ENCODE data around the gene CPM. TPM values are rescaled to one million over a fixed set of nuclear protein-coding genes. Genes with fewer than 3 reads are reported as not detected.

The CPM gene
- total RNA-seq, 2 donors from 2014 or later: 20.4 to 42.7 TPM

DNA sequence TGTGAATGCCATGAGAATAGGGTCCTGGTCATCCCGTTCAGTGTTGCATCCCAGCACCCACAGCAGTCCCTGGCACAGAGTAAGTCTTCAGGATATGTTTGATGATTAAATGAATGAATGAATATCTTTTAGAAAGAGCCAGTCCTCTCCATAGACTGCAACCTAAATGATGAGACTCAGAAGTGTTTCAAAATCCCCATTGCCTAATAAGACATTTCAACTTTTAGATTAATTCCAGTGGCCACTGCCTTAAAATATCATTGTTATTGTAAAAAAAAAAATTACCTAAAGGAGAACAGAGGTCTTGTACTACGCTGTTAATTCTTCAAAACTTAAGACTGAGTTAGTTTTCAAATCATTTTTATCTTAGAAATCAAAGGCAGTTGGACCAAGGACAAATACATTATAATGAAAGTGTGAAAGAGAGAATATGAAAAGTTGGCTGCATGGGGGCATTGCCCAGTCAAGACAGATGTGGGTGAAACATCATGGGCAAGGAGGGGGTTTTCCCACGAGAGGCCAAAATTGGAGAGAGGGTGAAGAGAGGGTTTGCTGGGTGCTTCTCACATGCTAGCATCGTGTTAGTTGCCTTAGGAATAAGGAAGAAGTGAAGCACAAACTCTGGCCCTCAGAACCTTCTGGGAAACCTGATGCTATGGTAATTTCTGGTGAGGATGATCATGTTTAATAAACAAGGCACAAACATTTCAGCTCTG lies 26.3 kb upstream of the CPM start:
- intact Hi-C loops (cut with DNase I): no loop called here
- no peak for DNase-seq (ENCODE audit: low spot score)

DNA sequence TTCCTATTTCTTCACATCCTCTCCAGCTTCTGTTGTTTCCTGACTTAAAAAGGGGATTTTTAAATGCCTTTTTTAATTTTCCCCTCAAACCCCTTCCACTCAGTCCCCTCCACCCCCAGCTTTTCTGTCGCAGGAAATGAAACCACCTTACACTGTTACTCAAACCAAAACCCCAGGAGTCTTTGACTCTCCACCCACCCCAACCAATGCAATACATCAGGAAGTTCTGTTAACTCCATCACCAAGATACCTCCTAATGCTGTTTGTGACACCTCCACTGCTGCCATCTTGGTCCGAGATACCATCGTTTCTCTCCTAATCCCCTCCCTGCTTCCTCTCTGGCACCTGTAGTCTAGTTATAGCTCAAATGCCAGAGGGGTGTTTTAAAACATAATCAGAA lies 25.4 kb upstream of the CPM start:
- intact Hi-C loops (cut with DNase I): no loop called here
- no peak for DNase-seq (ENCODE audit: low spot score)

DNA sequence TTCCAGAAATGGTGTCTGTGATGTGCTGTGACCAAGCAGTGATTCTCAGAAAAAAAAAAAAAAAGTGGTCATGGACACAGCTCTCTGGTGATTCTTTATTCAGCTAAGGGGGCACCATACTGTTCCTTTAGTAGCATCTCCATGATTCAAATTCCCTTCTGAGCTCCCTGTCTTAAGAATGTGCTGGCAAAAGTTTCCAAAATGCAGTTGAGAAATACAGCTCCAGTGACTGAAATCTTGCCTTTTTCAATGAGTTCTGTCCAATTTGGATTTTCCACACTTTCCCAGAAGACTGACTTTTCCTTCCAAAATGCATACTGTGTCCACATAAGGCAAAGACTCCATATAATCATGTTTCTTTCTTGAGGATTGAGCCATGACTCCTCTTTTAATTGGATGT lies 24.3 kb upstream of the CPM start:
- no peak for DNase-seq (ENCODE audit: low spot score)
- intact Hi-C loops (cut with DNase I): no loop called here

DNA sequence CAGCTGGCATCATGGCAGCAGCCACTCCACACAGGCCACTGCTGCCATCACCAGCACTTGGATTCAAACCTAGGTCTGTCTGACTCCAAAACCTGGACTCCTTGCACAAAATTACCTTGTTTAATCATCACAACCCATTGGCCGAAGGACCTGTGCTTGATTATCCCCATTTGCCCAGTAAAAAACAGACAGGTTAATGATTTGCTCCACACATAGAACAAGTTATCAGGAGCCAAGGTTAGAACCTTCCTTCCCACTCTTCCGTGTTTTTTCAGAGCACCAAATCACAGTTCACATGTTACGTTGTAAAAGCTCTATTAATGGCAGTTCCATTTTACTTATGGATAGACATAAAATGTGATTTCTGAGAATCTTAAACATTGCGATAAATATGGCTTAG lies 23.5 kb upstream of the CPM start:
- no peak for DNase-seq (ENCODE audit: low spot score)
- intact Hi-C loops (cut with DNase I): no loop called here

DNA sequence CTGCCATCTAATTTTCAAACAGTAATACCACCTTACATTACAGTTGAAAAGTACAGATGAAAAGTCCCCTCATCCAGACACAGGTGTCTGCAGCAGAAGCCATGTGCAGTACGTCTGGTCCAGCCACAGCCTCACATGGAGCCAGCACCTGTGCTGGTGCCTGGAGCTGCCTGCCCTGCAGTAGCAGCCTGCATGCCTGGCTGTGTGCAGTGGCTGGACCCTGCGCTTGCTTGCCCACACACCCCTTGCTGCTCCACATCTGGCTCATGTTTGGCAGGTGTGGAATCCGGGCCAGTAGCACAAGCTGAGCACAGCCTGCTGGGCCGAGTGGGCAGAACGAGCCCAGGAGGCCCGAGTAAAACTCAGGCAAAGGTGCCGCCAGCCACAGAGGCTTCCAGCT lies 21.8 kb upstream of the CPM start:
- DNase-seq (ENCODE audit: low spot score): no peak
- intact Hi-C loops (cut with DNase I): no loop called here

DNA sequence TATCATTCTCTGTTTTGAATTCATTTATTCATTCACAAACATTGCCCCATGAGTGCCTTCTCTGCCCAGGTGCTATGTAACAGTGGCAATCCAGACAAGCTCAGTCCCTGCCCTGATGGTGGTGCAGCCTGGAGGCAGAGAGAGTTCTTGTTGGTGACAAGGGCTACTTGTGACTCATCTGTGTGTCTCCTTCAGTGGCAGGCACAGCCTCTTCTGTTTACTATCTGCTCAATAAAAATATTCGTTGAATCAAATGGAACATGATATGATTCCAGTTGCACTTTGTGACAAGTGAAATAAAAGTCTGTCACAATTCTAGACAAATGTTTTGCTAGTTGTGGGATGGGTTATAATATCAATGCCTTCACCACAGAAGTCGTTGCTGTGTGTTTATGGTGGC lies 20.6 kb upstream of the CPM start:
- DNase-seq (ENCODE audit: low spot score): no peak
- intact Hi-C loops (cut with DNase I): no loop called here

DNA sequence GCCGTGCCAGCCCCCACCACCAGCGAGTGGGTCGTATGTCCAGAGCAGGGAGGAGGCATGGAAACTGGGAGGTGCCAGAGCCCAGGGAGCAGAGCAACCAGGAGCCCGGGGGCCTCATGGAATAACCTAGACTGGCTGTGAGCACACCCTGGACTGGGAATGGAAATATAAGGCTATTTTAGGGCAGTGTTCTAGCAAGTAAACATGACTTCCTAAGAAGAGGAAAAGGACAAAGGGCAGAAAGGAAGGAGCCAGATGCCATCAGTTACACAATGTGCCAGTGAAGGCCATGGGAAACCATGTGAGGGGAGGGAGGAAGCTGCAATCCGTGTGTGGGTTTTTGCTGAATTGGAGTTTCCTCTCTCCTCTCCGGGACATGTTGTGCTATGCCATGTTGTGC lies 18.7 kb upstream of the CPM start:
- DNase-seq (ENCODE audit: low spot score): no peak
- intact Hi-C loops (cut with DNase I): no loop called here

DNA sequence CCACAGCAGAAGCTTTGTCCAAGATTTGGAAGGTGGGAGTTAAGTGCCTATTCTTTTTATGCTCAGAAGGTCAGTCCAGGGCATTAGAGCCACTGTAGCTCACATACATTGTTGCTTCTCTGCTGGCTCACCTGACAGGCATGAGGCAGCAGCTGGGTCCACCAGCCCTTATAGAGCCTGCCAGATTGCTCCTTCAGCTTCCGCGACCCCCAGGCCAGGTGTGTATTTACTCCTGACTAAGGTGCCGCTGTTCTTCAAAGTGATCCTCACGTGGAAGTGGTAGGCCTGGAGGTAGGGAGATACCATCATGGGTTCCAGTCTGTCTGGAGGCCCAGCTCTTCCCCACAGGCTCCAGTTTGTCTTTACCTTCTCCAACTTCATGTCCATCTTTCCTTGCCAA lies 17.5 kb upstream of the CPM start:
- intact Hi-C loops (cut with DNase I): no loop called here
- DNase-seq (ENCODE audit: low spot score): no peak

DNA sequence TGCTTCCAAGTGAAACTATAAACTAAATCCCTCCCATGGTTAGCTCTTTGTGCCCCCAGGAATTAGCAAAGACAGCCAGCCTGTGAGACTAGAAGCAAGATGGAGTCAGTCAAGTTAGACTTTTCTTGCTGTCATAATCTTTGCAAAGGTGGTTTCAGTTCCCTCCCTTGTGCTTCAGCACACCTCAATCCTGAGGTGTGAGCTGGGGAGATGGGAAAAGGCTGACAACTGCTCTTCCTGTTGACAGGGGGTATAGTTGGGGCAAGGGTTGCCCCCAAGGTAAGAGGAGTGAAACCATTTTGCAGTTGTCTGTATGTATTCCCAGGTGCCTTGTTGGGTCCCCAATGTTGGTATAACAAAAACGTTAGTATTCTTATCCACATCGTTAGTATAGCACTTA lies 12.3 kb upstream of the CPM start:
- no peak for DNase-seq (ENCODE audit: low spot score)
- intact Hi-C loops (cut with DNase I): no loop called here

DNA sequence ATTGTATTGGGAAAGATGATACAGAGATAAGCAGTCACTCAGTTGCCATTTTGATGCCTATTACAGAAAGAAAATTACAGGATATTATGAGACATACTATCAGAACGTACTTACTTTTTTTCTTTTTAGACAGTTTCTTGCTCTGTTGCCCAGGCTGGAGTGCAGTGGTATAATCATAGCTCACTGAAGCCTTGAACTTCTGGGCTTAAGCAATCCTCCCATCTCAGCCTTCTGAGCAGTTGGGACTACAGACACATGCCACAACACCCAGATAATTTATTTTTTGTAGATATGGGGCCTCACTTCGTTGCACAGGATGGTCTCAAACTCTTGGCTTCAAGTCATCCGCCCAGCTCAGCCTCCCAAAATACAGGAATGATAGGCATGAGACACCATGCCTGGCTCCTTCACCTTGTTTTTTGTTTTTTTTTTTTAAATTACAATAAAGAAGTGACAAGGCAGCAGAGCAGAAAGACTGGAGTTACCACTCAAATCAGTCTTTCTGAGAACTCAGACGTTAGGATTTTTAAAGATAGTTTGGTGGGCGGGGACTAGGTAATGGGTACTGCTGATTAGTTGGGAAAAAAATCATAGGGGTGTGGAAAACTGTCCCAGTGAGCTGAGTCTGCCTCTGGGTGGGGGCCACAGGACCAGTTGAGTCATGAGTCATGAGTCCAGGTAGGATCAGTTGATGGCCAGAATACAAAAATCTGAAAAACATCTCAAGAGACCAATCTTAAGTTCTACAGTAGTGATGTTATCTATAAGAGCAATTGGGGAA lies 11.5 kb upstream of the CPM start:
- DNase-seq (ENCODE audit: low spot score): no peak
- intact Hi-C loops (cut with DNase I): no loop called here

DNA sequence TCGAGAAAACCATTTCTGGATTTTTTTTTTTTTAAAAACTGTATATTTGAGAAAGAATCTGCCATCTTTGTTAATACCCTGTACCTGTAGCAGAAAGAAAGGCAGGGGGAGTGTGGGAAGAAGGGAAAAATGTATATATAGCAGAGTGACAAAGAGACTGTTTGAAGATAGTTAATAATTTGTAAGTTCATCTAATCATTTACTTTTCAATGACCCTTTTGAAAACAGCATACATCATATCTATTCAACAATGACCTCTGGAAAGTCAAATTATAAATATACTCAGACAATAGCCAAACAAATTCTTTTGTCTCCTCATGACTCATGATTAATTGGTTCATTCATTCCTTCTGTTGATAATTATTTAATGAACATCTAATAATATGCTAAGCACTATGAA lies 10.9 kb upstream of the CPM start:
- DNase-seq (ENCODE audit: low spot score): no peak
- intact Hi-C loops (cut with DNase I): no loop called here

DNA sequence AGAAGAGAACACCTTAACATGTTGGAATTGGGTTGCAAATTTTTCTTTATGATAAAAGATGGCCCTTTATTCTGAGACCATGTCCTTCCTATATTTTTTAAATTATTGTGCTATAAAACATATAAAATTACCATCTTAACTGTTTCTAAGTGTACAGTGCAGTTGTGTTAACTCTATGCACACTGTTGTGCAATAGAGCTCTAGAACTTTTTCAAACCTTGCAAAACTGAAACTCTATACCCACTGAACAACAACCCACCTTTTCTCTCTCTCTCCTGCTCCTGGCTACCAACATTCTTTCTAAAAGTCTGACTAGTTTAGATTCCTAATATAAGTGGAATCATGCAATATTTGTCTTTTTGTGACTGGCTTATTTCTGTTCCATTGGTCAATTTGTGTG lies 7.8 kb upstream of the CPM start:
- no peak for DNase-seq (ENCODE audit: low spot score)
- intact Hi-C loops (cut with DNase I): no loop called here

DNA sequence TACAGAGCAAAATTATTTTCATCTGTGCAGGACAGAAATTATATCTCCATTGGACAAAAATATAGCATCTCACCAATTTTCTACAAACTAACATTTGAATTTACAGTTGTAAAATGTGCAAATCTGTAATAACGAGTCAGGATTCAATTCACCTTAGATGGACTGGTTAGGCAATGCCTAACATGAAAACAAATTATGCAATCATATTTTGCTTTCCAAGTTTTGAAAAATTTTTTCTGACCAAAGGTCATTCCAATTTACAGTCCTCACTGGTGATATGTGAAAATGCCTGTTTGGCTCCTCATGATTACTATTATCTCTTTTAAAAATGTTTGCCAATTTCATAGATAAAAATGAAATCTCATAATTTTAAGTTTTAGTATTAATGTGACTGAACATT lies 6.5 kb upstream of the CPM start:
- intact Hi-C loops (cut with DNase I): no loop called here
- DNase-seq (ENCODE audit: low spot score): no peak

DNA sequence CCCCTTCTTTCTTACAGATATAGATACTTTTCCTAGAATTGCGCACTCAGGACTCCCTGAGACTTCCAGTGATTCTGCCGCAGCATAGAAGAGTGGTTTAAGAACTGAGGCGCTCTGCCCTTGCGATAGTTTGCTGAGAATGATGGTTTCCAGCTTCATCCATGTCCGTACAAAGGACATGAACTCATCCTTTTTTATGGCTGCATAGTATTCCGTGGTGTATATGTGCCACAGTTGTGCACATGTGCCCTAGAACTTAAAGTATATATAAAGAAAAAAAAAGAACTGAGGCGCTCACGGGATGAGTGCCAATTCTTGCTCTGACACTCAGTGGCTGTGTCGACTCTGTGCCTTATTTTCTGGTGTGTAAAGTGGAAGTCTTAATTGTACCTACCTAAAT lies 1.4 kb upstream of the CPM start:
- DNase-seq (ENCODE audit: low spot score): no peak
- intact Hi-C loops (cut with DNase I): no loop called here

DNA sequence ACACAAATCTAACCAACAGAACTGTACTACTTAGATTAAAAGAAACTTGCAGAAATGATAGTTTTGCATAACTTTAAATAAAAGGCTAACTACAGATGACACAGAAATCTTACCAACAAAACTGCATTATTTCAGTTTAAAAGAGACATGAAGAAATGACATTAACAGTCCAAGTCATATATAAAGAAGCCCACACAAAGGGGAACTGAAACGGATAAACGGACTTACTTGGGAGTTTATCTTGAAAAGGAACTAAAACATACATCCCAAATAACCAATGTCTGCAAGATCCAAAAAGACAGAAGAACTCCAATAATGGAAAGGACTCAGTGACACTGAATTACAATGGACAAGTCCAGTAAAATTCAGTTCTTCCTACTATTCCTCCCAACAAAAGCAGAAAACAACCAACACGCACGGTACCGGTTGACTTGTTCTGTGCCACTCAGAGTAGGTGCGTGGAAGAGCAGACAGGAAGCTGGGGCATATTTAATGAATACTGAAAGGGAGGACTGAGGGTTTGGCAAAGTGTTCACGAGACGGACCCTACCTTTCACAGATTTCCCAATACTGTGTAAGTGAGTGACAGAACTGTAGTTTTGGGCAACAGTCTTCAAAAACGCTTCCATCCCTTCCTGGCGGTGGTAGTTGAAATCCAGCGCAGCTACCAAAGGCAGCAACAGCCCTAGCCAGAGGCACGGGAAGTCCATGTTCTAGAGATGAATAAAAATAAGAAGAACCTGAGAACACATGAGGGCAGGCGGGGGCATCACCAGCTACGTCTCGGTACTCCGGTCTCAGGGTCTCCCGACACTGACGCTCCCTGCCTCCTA lies 627 bp downstream of the CPM start:
- intact Hi-C loops (cut with DNase I): no loop called here
- no peak for DNase-seq (ENCODE audit: low spot score)

DNA sequence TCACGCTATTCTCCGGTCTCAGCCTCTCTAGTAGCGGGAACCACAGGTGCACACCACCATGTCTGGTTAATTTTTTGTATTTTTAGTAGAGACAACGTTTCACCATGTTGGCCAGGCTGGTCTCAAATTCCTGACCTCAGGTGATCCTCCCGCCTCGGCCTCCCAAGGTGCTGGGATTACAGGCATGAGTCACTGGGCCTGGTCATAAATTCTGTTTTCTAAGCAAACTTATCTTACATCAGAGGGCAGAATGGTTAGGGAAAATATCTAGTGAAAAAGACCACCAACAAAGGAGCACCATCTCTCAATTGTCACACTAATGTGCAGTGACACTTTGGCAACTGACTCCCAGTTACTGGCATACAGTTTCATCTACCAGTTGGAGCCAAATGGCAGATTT lies 2.8 kb downstream of the CPM start:
- DNase-seq (ENCODE audit: low spot score): no peak
- intact Hi-C loops (cut with DNase I): no loop called here

DNA sequence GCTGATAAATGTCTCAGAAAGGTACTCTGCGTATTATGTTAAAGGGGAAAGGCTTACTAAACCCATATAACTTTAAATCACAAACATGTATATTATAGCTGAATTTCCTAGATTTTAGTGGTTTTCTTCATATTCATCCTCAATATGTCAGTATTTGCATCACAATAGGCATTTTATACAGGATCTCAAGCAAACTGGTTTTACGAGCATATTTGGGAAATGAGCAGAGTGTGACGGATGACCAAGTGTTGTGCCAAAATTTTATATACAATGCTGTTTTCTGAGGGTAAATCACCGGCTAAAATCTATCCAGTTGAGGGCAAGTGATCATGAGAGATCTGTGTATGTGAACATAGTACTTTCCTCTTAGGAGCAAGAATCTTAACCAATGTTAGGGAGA lies 8.4 kb downstream of the CPM start:
- intact Hi-C loops (cut with DNase I): loop anchor here in 1 of 2 donors (10.0 kb wide), 1 partner anchor 890 kb away; no protein-coding TSS in a partner anchor
- DNase-seq (ENCODE audit: low spot score): no peak

DNA sequence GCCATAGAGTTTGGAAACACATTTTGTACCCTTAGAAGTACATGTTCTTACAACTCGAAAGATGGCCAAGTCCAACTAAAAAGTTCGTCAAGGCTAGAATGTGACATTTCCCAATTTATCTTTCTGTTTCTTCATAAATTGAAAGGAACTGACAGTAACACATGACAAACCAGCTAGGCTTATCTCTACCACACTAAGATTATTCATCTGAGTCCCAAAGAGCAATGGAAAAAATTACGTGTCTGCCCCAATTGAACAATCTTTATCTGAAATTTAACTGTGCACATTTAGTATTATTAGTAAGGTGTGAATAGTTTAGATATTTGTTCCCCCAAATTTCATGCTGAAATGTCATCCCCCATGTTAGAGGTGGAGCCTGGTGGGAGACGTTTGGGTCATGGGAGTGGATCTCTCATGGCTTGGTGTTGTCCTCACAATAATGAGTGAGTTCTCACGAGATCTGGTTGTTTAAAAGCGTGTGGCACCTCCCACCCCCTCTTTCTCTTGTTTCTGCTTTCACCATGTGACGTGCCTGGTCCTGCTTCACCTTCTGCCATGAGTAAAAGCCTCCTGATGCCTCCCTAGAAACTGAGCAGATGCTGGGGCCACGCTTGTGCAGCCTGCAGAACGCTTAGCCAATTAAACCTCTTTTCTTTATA lies 13.3 kb downstream of the CPM start:
- intact Hi-C loops (cut with DNase I): loop anchor here in 1 of 2 donors (10.0 kb wide), 1 partner anchor 885 kb away; no protein-coding TSS in a partner anchor
- DNase-seq (ENCODE audit: low spot score): no peak

DNA sequence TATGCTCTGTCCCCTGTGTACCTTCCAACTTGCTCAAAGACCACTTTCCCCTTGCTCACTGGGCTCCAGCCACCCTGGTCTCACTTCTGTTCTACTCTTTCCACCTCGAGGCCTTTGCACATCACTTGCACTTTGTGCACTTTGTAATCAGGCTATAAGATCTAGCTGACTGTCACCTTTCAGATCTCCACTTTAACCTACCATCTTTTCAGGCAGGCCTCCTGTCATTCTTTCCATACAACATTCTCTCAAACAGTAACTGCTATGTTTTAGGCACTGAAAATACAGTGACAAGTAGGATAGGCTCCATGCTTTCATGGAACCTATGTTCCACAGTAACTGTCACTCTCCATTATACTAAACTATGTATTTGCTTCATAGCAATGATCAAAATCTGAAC lies 14.0 kb downstream of the CPM start:
- no peak for DNase-seq (ENCODE audit: low spot score)

DNA sequence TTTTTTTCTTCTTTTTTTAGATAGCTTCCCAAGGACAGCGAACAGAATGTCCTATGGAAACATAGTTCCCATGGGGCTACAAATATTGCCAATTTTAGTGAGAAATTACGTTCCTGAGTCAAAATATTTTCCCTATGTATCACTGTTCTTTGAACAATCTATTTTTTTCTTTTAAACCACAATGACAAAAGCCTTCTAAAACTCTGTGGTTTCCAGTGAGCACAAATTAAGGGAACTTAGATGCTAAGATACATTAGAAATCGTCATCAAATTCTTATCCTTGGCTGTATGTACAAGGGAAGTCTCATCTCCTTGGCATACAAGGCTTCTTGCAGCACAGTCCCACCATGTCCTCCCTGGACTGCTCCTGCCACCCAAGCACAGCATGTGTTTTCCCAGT lies 17.9 kb downstream of the CPM start:
- intact Hi-C loops (cut with DNase I): no loop called here
- DNase-seq (ENCODE audit: low spot score): no peak

More for the DNA sequence above, 14.0 kb downstream of the CPM start:
- intact Hi-C loops (cut with DNase I): no loop called here
